ENCODE results near the gene MYOC.

GRCh38 chr1:171622152-171622462, 30.4 kb downstream of the MYOC start, which contains the start of gene MYOCOS:
- TF ChIP-seq CTCF (conservative IDR thresholded peaks at IDR 0.05) (no peak), ZFX (IDR thresholded peaks at IDR 0.05) (no peak)
